Hematopoietic multipotent progenitor cell treated with erythropoietin and hydrocortisone succinate and interleukin-3 and kit ligand, for 4 days (in vitro differentiated cells): ENCODE measurements around the gene ARHGAP31.
"Not testable (repeated sequence)": the region's sequence is repeated elsewhere in the genome, so short reads cannot be mapped to it uniquely, and the experiment has no call there.

Experiments used
- DNase-seq: peaks from one replicate; pipeline ENCODE4 v3.0.0-alpha.2; 2015

ARHGAP31 gene, protein sequence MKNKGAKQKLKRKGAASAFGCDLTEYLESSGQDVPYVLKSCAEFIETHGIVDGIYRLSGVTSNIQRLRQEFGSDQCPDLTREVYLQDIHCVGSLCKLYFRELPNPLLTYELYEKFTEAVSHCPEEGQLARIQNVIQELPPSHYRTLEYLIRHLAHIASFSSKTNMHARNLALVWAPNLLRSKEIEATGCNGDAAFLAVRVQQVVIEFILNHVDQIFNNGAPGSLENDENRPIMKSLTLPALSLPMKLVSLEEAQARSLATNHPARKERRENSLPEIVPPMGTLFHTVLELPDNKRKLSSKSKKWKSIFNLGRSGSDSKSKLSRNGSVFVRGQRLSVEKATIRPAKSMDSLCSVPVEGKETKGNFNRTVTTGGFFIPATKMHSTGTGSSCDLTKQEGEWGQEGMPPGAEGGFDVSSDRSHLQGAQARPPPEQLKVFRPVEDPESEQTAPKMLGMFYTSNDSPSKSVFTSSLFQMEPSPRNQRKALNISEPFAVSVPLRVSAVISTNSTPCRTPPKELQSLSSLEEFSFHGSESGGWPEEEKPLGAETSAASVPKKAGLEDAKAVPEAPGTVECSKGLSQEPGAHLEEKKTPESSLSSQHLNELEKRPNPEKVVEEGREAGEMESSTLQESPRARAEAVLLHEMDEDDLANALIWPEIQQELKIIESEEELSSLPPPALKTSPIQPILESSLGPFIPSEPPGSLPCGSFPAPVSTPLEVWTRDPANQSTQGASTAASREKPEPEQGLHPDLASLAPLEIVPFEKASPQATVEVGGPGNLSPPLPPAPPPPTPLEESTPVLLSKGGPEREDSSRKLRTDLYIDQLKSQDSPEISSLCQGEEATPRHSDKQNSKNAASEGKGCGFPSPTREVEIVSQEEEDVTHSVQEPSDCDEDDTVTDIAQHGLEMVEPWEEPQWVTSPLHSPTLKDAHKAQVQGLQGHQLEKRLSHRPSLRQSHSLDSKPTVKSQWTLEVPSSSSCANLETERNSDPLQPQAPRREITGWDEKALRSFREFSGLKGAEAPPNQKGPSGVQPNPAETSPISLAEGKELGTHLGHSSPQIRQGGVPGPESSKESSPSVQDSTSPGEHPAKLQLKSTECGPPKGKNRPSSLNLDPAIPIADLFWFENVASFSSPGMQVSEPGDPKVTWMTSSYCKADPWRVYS (N-terminal part only)

DNA sequence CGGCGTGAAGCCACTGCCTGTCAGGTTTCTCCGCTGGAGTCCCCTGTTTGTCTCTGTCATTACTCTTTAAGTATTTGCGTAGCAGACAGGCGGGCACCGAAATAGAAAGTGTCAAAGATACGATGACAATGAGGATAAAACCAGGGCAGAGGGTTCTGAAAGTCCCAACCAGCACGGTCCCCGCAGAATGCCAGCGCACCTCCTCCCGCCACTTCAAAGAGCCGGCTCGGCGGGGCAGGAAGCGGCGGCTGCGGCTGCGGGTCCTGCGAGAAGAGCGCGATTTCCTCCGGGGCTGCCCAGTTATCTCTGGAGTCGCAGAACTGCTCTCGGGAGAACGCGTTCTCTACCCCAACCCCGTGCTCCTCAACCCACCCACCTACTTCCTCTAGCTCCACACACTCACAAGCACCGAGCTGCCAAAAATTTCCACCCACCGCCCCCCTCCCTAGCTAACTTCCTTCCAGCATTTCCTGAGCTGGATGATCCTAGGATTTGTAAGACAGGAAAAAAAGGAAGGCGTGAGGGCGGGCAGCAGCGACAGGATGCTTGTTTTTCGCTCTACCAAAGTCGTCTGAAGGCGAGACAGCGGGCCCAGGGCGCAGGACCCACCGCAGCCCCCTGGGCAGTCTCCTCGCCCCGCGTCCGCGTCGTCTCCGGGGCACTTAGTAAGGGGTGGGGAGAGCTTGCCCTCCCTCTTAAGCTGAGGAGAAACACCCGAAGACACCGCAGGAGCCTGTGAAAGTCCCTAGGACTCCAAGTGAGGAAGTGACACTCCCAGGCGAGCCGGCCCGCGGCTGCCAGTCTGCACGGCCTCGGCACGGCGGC lies at the start of gene ARHGAP31:
TSS of gene ARHGAP31 (plus strand) at position 513 of the 825 bp plus-strand sequence. CDS start 522 bp downstream, outside the sequence.
- DNase-seq, result peak; percentile 83

DNA sequence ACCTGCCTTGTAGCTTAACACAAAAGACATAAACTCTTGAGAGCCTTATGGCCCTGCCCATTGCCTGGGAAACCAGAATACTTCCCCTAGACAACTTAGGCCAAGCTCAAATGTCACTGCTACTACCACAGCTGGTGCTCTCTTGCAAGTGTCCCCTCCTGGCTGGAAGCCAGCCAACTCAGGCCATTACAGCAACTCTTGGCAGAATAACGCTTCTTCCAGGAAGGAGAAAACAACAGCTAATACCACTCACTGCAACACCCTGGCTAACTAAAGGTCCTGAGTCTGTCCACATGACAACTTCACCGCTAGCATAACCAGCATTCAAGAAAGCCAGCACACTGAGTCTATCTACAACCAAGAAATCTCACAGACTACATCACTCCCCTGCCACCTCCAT lies 48.4 kb upstream of the ARHGAP31 start:
- peak; percentile 25 for DNase-seq

DNA sequence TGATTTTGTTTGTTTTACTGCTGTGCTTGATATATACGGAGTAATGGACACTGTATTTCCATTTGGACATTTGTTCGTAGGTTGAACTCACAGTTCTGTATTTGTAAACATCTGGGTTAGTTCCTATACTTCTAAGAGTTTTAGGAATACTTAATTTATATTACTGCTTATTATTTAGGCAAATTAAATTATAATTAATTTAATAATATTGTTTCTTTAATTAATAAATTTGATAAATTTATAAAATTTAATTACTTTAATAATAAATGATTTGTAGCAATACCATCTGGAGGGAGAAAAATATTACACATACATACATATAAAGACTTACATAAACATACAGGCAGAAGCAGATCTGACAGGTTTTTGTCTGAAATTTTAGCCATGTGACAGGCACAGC lies 39.0 kb upstream of the ARHGAP31 start:
- no peak for DNase-seq

DNA sequence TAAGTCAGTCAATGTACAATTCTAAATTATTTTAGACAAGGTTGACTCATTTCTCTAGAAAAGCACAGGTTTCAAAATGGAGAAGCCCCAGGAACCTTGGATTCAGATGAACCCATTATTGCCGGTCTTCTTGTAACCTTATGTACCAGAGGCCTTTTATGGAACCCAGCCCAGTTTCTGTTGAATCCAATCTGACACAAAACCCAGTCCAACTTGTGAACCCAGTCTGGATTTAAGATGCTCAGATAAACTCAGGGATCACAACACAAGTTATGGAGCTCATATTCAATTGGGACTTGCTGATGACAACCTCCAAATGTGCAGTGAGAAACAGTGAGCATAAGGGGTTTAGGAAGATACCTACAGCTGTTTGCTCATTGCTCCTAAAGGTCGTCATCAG lies 37.1 kb upstream of the ARHGAP31 start:
- DNase-seq, result no peak

DNA sequence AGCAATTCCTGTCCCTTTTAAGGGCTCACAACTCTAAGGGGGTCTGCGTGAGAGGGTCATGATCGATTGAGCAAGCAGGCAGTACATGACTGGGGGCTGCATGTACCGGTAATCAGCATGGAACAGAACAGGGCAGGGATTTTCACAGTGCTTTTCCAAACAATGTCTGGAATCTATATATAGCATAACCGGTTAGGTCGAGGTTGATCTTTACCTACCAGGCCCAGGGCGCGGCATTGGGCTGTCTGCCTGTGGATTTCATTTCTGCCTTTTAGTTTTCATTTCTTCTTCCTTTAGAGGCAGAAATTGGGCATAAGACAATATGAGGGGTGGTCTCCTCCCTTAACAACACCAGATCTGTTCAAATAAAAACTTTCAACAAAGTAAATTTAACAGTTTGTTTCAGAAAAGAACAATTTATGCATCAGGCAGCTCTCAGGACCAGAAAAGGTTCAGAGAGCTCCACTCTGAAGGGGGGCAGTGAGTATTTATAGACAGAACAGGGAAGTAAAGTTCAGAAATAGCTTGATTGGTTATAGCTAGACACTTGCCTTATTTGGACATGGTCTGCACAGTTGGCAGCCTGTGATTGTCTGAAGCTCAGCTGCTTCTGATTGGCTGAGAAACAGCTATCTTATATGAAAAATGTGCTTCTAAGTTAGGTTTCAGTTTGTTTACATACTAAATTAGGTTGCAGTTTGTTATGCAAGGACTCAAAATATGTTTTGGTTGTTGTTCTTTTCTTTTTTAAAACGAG lies 36.4 kb upstream of the ARHGAP31 start:
- peak; percentile 38 for DNase-seq

DNA sequence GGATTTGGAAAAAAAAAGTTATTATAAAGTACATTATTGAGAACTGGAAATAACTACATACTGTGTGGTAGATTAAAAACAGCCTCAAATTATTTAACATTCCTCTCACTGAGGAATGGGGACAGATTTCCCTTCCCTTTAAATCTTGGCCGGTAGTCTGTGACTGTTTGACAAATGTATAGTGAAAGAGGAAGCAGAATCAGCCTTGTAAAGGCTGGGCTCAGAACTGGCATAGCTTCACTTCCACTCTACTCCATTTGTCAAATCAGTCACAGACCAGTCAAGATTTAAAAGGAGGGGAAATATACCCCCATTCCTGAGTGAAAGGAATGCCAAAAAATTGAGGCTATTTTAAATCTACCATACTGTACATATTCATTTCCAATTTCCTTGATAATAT lies 35.3 kb upstream of the ARHGAP31 start:
- DNase-seq, result peak; percentile 44

DNA sequence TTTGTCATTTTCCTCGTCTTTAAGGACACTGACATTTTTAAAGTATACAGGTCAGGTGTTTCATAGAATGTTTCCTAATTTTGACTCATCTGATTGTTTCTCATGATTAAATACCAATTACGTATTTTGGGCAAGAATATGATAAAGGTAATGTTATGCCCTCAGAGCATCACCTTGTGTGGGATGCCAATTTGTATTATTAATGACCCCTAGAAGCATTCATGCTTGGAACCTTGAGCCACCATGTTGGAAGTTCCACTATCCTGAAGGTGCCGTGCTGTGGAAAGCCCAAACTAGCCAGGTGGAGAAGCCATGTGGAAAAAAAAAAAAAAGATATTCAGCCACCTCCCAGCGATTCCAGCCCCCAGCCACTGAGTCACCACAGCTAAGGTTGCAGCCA lies 34.4 kb upstream of the ARHGAP31 start:
- DNase-seq, result no peak

DNA sequence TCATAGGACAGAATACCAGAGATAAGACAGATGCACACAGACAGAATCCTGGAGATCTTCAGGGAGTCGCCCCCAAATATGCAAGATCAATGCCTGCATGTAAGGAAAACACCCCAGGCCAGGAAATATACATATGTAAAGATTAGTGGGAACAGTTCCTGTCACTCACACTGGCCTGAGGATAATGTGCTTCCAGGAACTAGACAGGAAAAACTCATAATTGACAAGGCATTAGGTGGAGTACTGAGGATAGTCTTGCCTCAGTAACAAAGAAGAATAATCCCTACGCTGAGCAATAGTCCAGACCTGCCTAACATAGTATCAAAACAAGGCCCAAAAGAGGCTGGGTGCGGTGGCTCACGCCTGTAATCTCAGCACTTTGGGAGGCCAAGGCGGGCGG lies 33.1 kb upstream of the ARHGAP31 start:
- no peak for DNase-seq

DNA sequence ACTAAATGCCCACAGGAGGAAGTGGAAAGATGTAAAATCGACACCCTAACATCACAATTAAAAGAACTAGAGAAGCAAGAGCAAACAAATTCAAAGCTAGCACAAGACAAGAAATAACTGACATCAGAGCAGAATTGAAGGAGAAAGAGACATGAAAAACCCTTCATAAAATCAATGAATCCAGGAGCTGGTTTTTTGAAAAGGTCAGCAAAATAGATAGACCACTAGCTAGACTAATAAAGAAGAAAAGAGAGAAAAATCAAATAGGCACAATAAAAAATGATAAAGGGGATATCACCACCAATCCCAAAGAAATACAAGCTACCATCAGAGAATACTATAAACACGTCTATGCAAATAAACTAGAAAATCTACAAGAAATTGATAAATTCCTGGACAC lies 24.0 kb upstream of the ARHGAP31 start:
- not testable (repeated sequence) for DNase-seq

DNA sequence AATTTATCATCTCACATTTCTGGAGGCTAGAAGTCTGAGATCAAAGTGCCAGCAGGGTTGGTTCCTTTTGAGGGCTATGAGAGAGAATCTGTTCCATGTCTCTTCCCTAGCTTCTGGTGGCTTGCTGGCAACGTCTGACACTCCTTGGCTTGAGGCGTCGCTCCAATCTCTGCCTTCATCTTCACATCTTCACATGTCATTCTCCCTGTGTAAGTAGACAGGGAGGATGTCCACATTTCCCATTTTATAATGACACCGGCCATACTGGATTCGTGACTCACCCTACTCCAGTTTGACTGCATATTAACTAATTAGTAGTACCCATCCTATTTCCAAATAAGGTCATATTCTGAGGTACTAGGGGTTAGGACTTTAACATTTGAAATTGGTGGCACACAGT lies 17.5 kb upstream of the ARHGAP31 start:
- DNase-seq, result no peak

DNA sequence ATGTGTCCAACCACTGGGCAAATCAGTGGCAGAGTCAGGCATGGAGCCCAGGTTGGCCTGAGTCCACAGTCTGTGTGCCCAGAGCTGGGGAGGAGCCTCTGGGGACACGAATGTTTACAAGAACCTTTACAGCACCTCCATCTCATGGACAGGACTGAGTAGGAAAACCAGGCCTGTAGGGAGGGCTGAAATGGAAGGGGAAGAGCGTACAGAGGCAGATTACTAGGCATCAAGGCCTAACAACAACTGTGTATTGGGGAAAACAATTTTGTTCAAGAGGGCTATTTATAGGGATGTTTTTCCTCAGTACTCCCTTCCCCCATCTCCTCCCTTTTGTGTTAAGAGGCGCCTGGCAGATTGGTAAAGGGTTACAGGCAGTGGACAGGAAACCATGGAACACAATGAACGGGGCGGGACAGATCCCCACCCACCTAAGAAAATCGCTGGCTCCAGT lies 15.1 kb upstream of the ARHGAP31 start:
- DNase-seq, result no peak

DNA sequence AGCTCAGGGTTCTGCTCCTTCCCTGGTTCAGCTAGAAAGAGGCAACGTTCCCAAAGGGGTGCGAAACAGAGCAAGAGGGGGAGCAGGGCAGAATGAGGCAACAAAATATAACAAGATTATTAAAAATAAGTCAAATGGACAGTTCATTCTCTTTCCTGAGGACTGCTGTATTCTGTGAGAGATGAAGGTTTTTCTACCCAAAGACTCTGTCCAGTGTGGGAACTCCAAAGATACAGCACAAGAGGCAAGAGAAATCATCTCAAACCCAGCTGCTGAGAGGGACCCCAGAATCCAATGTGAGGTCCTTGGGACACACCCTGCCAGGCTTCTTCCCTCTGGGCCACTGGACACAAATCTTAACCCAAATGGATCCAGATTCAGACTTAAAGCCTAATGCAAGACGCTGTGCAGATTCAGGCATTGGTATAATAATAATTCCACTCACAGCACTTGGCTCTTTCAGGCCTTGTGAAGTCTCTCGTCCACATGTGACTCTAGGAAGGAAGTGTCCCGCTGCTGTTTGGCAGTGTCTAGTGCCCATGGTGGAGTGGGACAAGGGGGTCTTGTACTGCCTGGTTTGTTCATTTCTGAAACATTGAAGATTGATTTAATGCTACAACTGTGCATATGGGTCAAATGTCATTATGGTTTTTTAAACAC lies 14.5 kb upstream of the ARHGAP31 start:
- no peak for DNase-seq

DNA sequence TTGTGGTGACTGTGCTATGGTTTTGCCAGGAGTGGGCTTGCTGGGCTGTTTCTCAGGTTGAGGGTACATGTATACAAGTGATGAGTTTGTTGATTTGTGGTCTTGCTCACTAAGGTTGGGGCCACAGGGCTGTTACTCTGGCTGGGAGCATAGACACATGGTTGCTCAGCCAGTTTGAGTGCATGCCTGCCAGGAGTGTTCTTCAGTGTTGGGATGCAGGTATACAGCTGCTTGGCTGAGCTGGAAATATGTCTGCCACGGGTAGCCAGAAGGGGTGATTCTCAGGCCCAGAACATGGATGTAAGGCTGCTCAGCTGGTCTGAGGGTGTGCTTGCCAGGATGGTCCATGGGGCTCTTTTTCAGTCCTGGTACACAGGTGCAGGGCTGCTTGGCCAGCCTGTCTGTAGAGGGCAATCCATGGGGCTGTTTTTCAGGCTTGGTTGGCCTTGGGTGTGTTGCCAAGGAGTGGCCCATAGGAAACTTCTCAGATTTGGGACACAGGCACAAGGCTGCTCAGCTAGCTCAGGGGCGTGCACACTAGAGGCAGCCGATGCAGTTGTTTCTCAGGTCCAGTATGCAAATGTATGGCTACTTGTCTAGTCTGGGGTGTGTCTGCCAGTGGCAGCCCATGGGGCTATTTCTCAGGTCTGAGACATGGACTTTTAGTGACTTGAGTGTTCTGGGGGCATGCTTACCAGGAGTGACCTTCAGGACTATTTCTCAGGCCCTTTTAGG lies 5.3 kb upstream of the ARHGAP31 start:
- no peak for DNase-seq

DNA sequence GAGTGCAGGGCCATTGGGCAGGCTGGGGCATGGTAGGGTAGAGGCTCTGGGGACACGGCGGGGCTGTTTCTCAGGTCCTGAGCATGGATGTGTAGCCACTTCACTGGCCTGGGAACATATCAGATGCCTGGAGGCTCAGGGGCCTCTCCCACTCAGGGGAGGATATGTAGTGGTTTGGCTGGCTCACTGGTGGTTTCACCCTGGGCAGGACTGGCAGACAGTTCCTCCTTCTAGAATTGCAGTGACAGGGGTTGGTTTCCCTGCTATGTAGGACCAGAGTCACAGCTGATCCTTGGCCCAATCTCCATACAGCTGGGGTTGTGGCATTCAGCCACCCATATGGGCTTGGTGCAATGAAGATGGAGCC lies 4.8 kb upstream of the ARHGAP31 start:
- DNase-seq, result peak; percentile 78

DNA sequence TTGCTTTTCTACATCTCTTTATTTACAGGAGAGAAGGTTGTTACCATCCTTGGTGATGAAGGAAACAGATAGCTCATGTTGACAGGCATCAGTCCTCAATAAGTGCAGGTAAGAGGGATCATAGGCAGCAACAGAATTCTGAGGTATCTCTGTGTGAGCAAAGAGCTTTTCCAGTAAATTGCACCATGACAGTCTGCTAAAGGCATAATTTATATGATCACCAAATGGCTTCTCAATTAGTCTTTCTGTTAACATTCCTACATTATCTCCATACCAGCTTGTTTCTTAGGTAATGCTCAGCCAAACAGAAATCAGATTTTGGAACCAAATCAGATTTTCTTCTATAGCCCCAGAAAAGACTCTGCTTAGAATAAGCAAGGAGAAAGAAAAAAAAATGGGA lies 3.6 kb upstream of the ARHGAP31 start:
- no peak for DNase-seq

DNA sequence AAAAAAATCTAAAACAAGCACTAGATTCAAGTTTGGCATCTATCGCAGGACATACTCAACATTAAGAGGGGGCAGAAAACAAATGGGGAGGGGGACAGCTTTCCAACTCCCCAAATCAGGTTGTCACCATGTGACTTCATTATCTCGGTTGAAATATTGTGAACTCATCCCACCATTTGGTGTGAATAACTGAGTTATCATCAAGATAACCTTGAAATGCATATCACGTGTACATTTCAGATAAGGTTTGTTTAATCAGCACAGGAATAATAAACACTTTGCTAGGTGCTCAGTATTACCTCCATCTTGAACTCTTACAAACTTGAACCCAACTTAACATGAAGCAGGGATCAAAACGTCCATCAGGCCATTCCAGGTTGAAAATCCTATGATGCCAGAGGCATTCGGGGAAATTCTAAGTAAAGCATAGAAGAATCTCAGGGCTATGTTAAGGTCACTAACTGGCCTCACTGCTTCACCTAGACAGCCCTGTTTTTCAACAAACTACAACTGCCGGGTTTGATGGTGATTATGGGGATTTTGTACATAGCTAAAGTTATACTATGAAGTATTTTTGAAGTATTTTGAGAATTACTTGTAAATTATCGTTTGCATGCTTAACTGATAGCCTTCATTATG lies 3.0 kb upstream of the ARHGAP31 start:
- DNase-seq, result no peak

DNA sequence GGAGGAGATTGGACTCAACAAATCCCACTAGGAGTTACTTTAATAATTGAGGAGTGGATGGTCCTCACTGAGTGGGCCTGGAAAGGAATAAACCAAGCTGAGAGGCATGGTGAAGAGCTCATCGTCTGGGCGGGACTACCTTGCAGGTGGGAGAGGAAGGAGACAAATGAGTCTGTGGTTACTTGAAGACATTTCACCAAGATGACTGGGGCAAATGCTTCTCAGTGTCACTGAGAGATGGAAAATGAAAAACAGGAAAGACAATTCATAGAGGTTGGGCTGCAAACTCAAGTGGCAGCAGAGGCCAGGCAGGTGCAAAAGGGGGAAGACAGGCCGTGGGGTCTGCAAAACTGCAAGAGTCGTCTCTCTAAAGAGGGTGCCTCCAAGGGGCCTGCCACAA lies 1.5 kb upstream of the ARHGAP31 start:
- no peak for DNase-seq

DNA sequence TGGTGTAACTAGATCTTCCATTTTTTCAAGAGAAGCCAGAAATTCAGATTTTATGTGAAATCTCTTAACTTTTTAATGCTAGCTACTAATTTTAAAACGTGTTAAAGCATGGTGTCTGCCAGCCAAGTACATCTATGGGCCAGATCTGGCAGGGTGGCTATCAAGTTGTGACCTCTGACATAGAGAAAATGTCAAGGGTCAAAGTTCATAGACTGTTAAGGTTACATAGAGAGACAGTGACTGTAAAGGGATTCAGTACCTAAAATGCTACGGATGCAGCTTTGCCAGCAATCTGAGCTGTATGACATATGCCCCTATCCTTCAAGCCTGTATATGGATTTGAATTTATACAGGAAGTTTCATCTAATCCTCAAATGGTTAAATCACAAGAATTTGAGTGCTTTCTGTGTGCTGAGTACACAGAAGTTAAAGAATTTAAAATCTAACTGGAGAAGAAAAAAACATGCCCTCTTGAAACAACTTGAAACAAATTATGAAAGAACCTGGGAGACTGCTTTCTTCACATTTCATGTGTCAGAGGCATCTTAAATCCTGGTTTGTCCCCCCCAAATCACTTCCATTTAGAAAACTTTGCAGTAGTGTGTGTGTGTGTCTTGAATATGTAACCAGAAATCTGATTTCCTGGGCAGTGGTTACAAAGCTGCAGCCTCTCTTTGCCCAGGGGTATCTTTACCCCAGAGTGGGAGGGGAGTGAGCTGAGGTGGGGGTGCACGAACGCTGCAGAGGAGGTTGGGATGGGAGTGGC lies 895 bp upstream of the ARHGAP31 start:
- no peak for DNase-seq
